HG02759 (cell line): ENCODE results near the gene SMAD3.

Experiments used
- ATAC-seq: cut with Tn5 transposase; IDR thresholded peaks from one replicate; pipeline ENCODE4 v1.9.1; 2021; ENCODE audit warnings: mild to moderate bottlenecking, moderate library complexity; ENCODE audit not compliant: unreplicated experiment

The SMAD3 gene

DNA sequence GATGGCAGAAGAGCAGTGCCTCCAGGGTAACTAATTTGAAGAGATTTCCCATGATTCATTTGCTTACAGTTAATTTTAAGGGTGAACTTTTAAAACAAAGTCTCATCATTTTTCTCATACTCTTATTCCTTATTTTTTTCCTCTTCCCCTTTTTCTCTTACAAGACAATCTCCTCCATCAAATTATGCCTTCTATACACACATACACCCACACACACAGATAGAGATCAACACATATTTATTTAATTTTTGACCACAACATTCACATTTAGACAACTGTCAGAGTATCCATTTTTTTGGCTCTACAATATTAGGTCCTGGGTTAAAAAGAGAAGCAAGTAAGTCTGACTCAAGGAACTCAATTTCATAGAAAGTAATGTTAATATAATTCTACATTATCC lies 151.5 kb downstream of the SMAD3 start:
- no peak for ATAC-seq

DNA sequence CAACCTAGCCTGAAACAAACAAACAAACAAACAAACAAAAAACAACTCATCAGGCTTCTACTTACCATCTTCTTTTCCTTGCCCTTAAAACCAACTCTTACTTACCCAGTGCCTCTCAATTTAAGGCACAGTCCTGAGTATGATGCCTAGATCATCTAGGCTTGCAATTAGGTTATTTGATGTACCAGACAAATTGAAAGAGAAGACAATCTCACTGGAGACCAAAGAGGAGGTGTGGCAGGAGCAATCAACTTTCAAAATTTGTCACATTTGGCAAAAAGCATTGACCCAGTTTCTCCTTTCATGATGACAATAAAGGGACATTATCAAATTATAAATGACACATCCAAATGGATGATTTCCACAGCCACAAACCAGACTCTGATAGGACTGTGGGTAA lies 153.0 kb downstream of the SMAD3 start:
- no peak for ATAC-seq

DNA sequence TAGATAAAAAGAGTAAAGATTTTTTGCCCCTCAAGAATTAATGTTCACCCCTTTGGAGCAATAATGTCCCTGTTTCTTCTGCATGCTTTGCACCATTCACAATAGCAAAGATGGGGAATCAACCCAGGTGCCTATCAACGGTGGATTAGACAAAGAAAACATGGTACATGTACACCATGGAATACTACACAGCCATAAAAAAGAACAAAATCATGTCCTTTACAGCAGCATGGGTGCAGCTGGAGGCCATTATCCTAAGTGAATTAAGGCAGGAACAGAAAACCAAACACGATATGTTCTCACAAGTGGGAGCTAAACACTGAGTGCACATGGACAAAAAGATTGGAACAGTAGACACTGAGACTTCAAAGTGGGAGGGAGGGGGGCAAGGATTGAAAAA lies 153.9 kb downstream of the SMAD3 start:
- ATAC-seq: no peak

DNA sequence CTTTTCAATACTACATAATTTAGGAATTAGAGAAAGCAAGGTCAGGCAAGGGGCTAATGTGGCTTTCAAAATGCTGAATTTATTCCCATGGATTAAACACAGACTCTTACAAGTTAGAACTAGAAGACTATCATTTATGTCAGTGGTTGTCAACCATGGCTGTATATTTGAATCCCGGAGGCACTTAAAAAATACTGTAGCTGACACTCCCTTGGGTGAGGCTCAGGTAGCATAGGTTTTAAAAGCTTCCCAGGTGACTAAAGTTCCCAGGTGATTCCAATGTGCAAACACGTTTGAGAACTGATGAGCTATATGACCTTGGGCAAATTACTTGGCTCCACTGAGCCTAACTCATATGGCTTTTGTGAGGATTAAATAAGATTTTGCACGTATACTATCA lies 159.5 kb downstream of the SMAD3 start:
- ATAC-seq: no peak

DNA sequence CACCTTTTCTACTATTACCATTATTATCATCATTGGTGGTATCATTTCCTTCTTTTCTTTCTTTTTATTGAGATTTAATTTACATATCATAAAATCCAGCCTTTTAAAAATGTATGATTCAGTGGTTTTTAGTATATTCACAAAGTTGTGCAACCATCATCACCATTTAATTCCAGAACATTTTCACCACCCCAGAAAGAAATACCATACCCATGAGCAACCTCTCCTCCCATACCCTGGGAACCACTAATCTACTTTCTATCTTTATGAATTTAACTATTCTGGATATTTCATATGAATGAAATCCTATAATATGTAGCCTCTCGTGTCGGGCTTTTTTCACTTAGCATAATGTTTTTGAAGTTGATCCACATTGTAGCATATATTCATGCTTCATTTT lies 159.9 kb downstream of the SMAD3 start:
- no peak for ATAC-seq

DNA sequence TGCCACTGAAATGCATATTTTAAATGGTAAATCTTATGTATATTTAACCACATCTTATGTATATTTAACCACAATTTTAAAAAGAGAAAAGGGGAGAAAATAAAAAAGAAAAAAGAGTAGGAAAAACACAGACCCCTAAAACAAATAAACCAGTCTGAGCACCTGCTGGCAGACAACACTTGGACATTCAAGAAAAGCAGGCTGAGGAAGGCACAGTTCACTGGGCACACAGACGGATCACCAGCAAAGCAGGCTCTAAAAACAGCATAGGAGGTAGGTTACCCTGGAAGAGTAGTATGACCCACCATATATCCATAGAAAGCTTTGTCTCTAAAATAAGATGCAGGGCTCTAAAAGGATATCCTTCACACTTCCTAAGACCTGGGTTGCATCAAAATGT lies 162.0 kb downstream of the SMAD3 start:
- ATAC-seq: no peak

DNA sequence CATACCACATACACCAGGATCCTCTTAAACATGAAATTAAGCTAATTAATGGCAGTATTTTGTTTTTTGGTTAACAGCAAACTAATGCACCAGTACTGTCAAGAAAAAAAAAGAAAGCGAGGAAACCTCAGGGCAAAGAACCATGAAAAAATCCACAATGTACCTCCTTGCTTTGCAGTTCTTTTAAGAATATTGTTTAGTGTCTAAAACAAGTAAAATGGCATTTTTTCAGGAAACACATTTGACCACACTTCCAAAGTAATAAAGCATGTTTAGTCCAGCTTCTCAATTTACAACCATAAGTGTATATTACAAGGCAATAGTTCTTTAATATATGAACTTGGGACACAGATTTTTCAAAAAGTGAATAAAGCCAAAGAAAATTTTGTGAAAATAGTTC lies 162.4 kb downstream of the SMAD3 start:
- no peak for ATAC-seq

DNA sequence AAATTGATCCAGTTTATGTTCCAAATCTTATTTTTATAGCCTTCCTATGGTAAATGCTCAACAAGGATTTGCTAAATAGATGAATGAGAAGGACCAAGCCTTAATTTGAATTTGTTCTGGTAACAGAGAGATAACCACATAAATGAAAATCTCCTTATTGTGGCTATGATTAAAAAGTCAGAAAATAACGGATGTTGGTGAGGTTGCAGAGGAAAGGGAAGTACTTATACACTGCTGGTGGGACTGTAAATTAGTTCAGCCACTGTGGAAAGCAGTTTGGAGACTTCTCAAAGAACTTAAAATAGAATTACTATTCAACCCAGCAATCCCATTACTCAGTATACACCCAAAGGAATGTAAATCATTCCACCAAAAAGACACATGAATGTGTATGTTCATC lies 162.9 kb downstream of the SMAD3 start:
- no peak for ATAC-seq

DNA sequence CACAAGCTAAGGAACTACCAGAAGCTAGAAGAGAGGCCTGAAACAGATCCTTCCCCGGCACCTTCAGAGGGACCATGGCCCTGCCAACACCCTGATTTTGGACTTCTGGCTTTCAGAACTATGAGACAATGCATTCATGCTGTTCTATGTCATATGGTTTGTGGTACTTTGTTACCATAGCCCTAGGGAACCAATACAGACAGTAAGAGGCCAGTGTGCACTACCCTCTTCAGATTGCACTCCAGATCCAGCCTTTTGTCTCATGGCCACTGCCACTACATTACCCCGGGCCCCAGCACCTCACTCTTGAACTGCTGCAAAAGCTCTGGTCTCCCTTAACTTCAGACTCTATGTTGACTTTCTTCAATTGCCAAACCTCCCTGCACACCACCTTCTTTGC lies 165.1 kb downstream of the SMAD3 start:
- no peak for ATAC-seq

DNA sequence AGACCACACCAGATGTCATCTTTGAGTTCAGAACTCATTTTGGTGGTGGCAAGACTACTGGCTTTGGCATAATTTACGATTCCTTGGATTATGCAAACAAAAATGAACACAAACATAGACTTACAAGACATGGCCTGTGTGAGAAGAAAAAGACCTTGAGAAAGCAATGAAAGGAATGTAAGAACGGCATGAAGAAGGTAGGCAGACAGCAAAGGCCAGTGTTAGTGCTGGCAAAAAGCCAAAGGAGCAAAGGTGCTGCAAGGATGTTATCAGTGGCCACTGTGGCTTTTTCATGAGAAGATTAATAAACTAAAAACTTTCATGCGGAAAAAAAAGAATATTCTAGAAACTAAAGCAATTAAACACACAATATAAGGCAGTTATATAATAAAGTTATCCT lies 167.2 kb downstream of the SMAD3 start:
- ATAC-seq: no peak

DNA sequence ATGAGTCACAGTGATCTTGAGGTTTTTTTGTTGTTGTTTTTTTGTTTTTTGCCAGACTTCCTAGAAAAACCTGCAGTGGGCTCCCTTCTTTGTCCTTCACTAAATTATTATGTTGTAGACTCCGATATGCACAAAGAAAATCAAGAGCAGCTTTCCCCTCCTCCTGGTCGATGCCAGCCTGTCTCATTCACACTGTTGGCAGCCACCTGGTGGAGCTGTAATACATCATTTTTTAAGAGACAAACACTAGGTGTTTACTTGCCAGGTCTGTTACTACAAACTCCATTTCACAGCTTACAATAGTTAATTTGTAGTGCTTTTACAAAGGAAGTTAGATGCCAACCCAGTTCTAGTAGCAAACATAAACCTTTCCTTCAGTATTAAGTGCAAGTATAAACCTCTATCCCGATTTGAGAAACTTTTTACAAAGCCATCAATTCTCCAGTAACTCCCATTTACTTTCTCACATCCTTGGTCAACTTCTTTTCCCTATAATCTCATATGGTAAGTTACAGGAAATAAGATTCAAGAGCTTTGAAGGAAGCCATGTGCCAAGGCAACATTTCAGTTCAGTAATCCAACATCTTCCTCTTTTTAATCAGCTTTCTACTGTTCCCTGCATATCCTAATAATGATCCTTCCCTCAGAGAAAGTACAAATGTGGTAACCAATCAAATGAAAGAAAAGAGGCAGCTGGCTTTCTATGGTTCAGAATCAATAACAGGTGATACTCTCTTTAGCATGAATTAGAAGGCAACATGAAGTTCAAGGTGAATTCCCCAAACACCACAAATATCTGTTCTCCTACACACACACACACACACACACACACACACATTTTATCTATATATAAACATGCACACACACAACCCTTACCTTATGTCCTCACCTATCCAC lies 175.1 kb downstream of the SMAD3 start:
- peak; percentile 21 for ATAC-seq

DNA sequence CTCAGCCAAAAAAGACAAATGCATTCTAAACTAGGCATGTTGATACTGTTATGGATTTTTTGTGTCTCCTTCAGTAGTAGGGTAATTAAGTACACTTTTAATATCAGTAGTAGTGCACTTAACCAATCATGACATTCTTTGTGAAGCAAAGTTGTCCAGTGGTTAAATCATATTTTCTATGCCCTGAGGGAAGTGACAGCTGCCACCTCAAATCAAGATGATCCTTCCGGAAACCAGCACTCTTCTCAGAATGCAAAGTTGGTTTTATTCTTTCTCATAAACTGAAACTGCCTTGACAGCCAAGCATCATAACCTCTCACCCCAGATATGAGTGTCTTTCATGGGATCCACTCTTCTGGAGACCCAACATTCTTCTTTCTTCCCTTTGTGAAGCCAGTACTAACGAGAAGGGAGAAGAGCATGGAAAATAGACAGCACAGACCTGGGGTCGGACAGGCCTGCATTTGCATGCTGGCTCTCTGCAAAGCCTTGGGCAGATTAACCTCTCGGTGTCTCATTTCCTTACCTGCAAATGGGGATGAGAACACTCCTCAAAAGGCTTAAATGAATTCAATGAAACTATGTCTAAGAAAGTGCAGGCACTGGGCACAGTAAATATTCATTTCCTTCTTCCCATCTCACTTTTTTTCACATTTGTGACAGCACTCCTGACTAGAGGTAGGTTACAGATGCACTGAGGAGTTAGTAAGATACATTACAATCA lies 175.9 kb downstream of the SMAD3 start:
- ATAC-seq: peak; percentile 86

DNA sequence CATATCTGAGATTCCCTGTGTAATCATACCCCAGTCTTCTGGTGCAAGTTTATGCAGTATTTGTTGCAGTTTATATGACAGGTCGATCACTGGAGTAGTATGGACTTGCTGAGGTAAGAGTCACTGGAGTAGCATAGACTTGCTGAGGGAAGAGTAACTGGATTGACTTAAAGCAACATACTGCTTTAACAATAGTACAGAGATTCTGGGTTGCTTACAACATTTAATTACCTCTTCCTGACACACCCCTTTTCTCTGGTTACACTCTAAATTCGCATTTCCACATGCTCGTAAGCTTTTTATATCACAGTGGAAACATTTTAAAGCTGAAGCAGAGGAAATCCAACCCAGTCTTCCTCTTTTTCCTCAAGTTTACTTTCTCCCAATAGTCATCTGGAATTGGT lies 177.3 kb downstream of the SMAD3 start:
- ATAC-seq: no peak
